Measurements from ENCODE around the gene UBR4.

UBR4 gene

GRCh38 chr1:19055001-19055400 lies 155.1 kb downstream of the UBR4 start:
- peaks cover 37% of the 10 kb centered on the region for H3K4me1 ChIP-seq
- no peak overlapping the region for H3K4me3 ChIP-seq
- H3K9me3 ChIP-seq = no peaks in the 10 kb centered on the region
- no peaks in the 10 kb centered on the region for H4K20me1 ChIP-seq
- no peaks in the 10 kb centered on the region for H3K36me3 ChIP-seq
- H3K9ac ChIP-seq = no peak overlapping the region
- no peak overlapping the region for H3K27ac ChIP-seq
- no peak for TF ChIP-seq Cebpa-rat (IDR thresholded peaks at IDR 0.05)
- H3K4me2 ChIP-seq = peak overlapping the region; percentile 85
- H3K27me3 ChIP-seq = no peaks in the 10 kb centered on the region

GRCh38 chr1:19054216-19054615 lies 155.8 kb downstream of the UBR4 start:
- no peak for TF ChIP-seq Cebpa-rat (IDR thresholded peaks at IDR 0.05)
- no peaks in the 10 kb centered on the region for H3K27me3 ChIP-seq
- H3K4me2 ChIP-seq = peak overlapping the region; percentile 85
- H3K27ac ChIP-seq = 0 out of 2 replicates have a peak overlapping the region, but pooled peaks have one; percentile 30
- no peaks in the 10 kb centered on the region for H3K9me3 ChIP-seq
- no peak overlapping the region for H3K9ac ChIP-seq
- no peak overlapping the region for H3K4me3 ChIP-seq
- H3K4me1 ChIP-seq = peaks cover 37% of the 10 kb centered on the region
- no peaks in the 10 kb centered on the region for H3K36me3 ChIP-seq
- no peaks in the 10 kb centered on the region for H4K20me1 ChIP-seq

- no peaks in the 10 kb centered on the region for H3K36me3 ChIP-seq
- TF ChIP-seq Cebpa-rat (IDR thresholded peaks at IDR 0.05) = no peak
- H3K4me3 ChIP-seq = no peak overlapping the region
- H3K9ac ChIP-seq = no peak overlapping the region
- peak overlapping the region; percentile 85 for H3K4me2 ChIP-seq
- H3K9me3 ChIP-seq = no peaks in the 10 kb centered on the region
- H3K4me1 ChIP-seq = peaks cover 44% of the 10 kb centered on the region
- H3K27me3 ChIP-seq = no peaks in the 10 kb centered on the region
- no peaks in the 10 kb centered on the region for H4K20me1 ChIP-seq
- H3K27ac ChIP-seq = no peak overlapping the region
Observed at GRCh38 chr1:19053486-19053885, 156.6 kb downstream of the UBR4 start.

- peaks cover 48% of the 10 kb centered on the region for H3K4me1 ChIP-seq
- H3K36me3 ChIP-seq = no peaks in the 10 kb centered on the region
- no peak overlapping the region for H3K4me3 ChIP-seq
- H3K4me2 ChIP-seq = no peak overlapping the region
- no peak overlapping the region for H3K27ac ChIP-seq
- H4K20me1 ChIP-seq = no peaks in the 10 kb centered on the region
- no peak overlapping the region for H3K9ac ChIP-seq
- TF ChIP-seq Cebpa-rat (IDR thresholded peaks at IDR 0.05) = no peak
- H3K9me3 ChIP-seq = no peaks in the 10 kb centered on the region
- no peaks in the 10 kb centered on the region for H3K27me3 ChIP-seq
Observed at GRCh38 chr1:19049798-19050197, 160.3 kb downstream of the UBR4 start.

- no peaks in the 10 kb centered on the region for H3K36me3 ChIP-seq
- no peaks in the 10 kb centered on the region for H4K20me1 ChIP-seq
- no peaks in the 10 kb centered on the region for H3K27me3 ChIP-seq
- H3K27ac ChIP-seq = no peak overlapping the region
- no peak overlapping the region for H3K4me3 ChIP-seq
- no peaks in the 10 kb centered on the region for H3K9me3 ChIP-seq
- no peak for TF ChIP-seq Cebpa-rat (IDR thresholded peaks at IDR 0.05)
- H3K4me1 ChIP-seq = peaks cover 43% of the 10 kb centered on the region
- H3K9ac ChIP-seq = no peak overlapping the region
- H3K4me2 ChIP-seq = no peak overlapping the region
Observed at GRCh38 chr1:19049128-19049768, 160.8 kb downstream of the UBR4 start.

- TF ChIP-seq Cebpa-rat (IDR thresholded peaks at IDR 0.05) = no peak
- Histone ChIP-seq H3K27ac (no peak overlapping the region), H3K4me3 (no peak overlapping the region)
Observed at GRCh38 chr1:19046972-19047731, 162.9 kb downstream of the UBR4 start.

GRCh38 chr1:19045898-19046880 lies 163.9 kb downstream of the UBR4 start:
- Histone ChIP-seq H3K27ac (no peak overlapping the region), H3K9me3 (no peaks in the 10 kb centered on the region), H3K4me2 (no peak overlapping the region), H3K4me1 (peaks cover 33% of the 10 kb centered on the region), H3K27me3 (no peaks in the 10 kb centered on the region), H3K4me3 (no peak overlapping the region), H3K36me3 (no peaks in the 10 kb centered on the region), H4K20me1 (no peaks in the 10 kb centered on the region), H3K9ac (no peak overlapping the region)
- TF ChIP-seq Cebpa-rat (IDR thresholded peaks at IDR 0.05) = no peak

More at GRCh38 chr1:19046972-19047731, 162.9 kb downstream of the UBR4 start:
- H3K9me3 ChIP-seq = no peaks in the 10 kb centered on the region
- H3K4me2 ChIP-seq = peak overlapping the region; percentile 43
- H4K20me1 ChIP-seq = no peaks in the 10 kb centered on the region
- H3K36me3 ChIP-seq = no peaks in the 10 kb centered on the region
- H3K9ac ChIP-seq = no peak overlapping the region
- H3K27me3 ChIP-seq = no peaks in the 10 kb centered on the region
- peaks cover 33% of the 10 kb centered on the region for H3K4me1 ChIP-seq

GRCh38 chr1:19044975-19045831 lies 164.9 kb downstream of the UBR4 start:
- H3K4me1 ChIP-seq = peaks cover 25% of the 10 kb centered on the region
- no peak overlapping the region for H3K4me3 ChIP-seq
- H3K27ac ChIP-seq = no peak overlapping the region
- H3K9ac ChIP-seq = no peak overlapping the region
- H3K36me3 ChIP-seq = no peaks in the 10 kb centered on the region
- no peaks in the 10 kb centered on the region for H3K9me3 ChIP-seq
- H3K4me2 ChIP-seq = no peak overlapping the region
- no peaks in the 10 kb centered on the region for H4K20me1 ChIP-seq
- no peak for TF ChIP-seq Cebpa-rat (IDR thresholded peaks at IDR 0.05)
- no peaks in the 10 kb centered on the region for H3K27me3 ChIP-seq

- Histone ChIP-seq H3K9me3 (no peaks in the 10 kb centered on the region), H3K9ac (no peak overlapping the region), H3K4me1 (peaks cover 25% of the 10 kb centered on the region), H3K36me3 (no peaks in the 10 kb centered on the region), H3K27ac (no peak overlapping the region), H3K4me3 (no peak overlapping the region), H4K20me1 (no peaks in the 10 kb centered on the region), H3K27me3 (no peaks in the 10 kb centered on the region), H3K4me2 (no peak overlapping the region)
- no peak for TF ChIP-seq Cebpa-rat (IDR thresholded peaks at IDR 0.05)
Observed at GRCh38 chr1:19044471-19044870, 165.6 kb downstream of the UBR4 start.

All from BLaER1 (cell line).